GM23248 (cell line): ENCODE data around the gene AP1G2.

Experiments used
- EZH2 ChIP-seq: fragments of 200-600 bp; sonication (generic); IDR thresholded peaks from 2 replicates; pipeline ENCODE4 v1.6.1; 2018; ENCODE audit warnings: antibody characterized with exemption, mild to moderate bottlenecking; ENCODE audit not compliant: insufficient read depth, poor library complexity, severe bottlenecking
- EZH2phosphoT487 ChIP-seq: fragments of 200-600 bp; sonication (generic); IDR thresholded peaks from 2 replicates; pipeline ENCODE4 v1.6.1; 2018; ENCODE audit warnings: antibody characterized with exemption, moderate library complexity, mild to moderate bottlenecking, low read depth; ENCODE audit not compliant: insufficient read depth

DNA sequence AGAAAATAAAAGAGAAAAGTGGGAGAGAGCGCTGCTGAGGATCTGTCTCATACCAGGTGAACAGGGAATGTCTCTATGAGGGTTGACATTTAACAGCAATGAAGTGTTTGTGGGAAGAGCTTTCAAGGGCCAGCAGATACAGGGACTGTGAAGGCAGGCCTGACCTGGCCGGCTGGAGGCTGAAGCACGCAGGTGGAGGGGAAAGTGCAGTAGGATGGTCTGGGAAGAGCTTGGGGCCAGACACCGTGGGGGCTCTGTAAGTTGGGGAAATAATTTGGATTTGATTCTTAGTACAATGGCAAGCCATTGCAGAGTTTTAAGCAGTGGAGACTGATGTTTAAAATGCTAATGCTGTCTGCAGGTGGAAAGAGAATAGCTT, 44.8 kb upstream of the AP1G2 start:
- no peak for TF ChIP-seq EZH2
- TF ChIP-seq EZH2phosphoT487, result no peak
